Esophagus squamous epithelium (tissue), 5 donors: ENCODE data around the gene UTP4. TPM values are rescaled to one million over a fixed set of nuclear protein-coding genes. Genes with fewer than 3 reads are reported as not detected.
"Not testable (repeated sequence)": the region's sequence is repeated elsewhere in the genome, so short reads cannot be mapped to it uniquely, and the experiment has no call there.

Source experiments
- DNase-seq: peaks from one replicate; lab custom pipeline; 2025; lab: John Stamatoyannopoulos, UW
- H3K27ac ChIP-seq, 4 donors: fragments of 200-600 bp; sonication (generic); one replicate each; pipeline ENCODE4 v1.5.1; 2016 to 2019; ENCODE audit warnings: mild to moderate bottlenecking in 1 of 4
- H3K27me3 ChIP-seq, 4 donors: fragments of 200-600 bp; sonication (generic); 1 replicate in 3 of 4; 2 replicates in 1 of 4; pipeline versions ENCODE4 v1.5.1 to v1.6.0; 2017 to 2021; ENCODE audit warnings: antibody characterized with exemption in 1 of 4
- H3K36me3 ChIP-seq, 3 donors: fragments of 200-600 bp; sonication (generic); one replicate each; pipeline ENCODE4 v1.5.1; 2016 to 2019
- H3K4me1 ChIP-seq, 3 donors: fragments of 200-600 bp; sonication (generic); one replicate each; pipeline ENCODE4 v1.5.1; 2017 to 2019
- H3K4me3 ChIP-seq, 4 donors: fragments of 200-600 bp; sonication (generic); 1 replicate in 3 of 4; 2 replicates in 1 of 4; pipeline ENCODE4 v1.5.1; 2016 to 2019; ENCODE audit warnings: mild to moderate bottlenecking in 2 of 4, moderate library complexity in 1 of 4
- H3K9me3 ChIP-seq, 3 donors: fragments of 200-600 bp; sonication (generic); one replicate each; pipeline ENCODE4 v1.5.1; 2016 to 2019
- CTCF ChIP-seq, 6 experiments: fragments of 450-650 bp in 4 of 6; fragments of 200-600 bp in 2 of 6; sonication (generic) in 2 of 6; IDR thresholded peaks; one replicate each; pipeline ENCODE4 v1.5.1; 2016 to 2019; ENCODE audit warnings: antibody characterized with exemption in 6 of 6, mild to moderate bottlenecking in 4 of 6, moderate library complexity in 4 of 6
- POLR2A ChIP-seq, 4 donors: fragments of 450-650 bp; IDR thresholded peaks; one replicate each; pipeline ENCODE4 v1.6.1; 2017; ENCODE audit warnings: antibody characterized with exemption in 4 of 4, mild to moderate bottlenecking in 4 of 4, moderate library complexity in 3 of 4
- WGBS, 2 donors: methylation state at CpG; one replicate each; pipeline ENCODE4 v1.1.5; 2018; 5-methylcytosine and 5-hydroxymethylcytosine counted together
- intact Hi-C: fragments of 100-400 bp; cut with DNase I; formaldehyde crosslinking; loops from one replicate; pipeline ENCODE4 v1.15.0; 2022
- total RNA-seq, 4 donors: library from RNA; depleted of rRNA; stranded (reverse); fragments of >200 nt; gene quantifications; one replicate each; pipeline ENCODE4 v1.1.0, GENCODE V29; 2016
- donor health status: DM: yes; HTN: yes; CAD: no.

The UTP4 gene
- total RNA-seq, 4 donors from 2014 or later: 18.3 to 42.2 (median 28.6) TPM

- WGBS, 2 donors: 84 to 90% methylated on average over 15 of the region's 19 CpGs
- H3K36me3 ChIP-seq: peaks cover 4 to 66% (median 18%) of the 10 kb centered on the region in 3 donors
- TF ChIP-seq POLR2A (IDR thresholded peaks at IDR 0.05) (no peak), CTCF (IDR thresholded peaks at IDR 0.05) (no peak)
- H3K27me3 ChIP-seq: no peaks in the 10 kb centered on the region
- intact Hi-C loops: loop anchor here (5.0 to 10.0 kb wide), 2 partner anchors 218 to 415 kb away; no protein-coding TSS in a partner anchor
- DNase-seq: no peak
- peaks cover 0 to 32% (median 4%) of the 10 kb centered on the region in 3 donors for H3K4me1 ChIP-seq
- no peaks in the 10 kb centered on the region for H3K9me3 ChIP-seq
- no peak overlapping the region for H3K4me3 ChIP-seq
- no peak overlapping the region for H3K27ac ChIP-seq
Observed at GRCh38 chr16:69120096-69120664, 12.3 kb upstream of the UTP4 start.

- WGBS, 2 donors: 73 to 80% methylated on average over 3 of the region's 3 CpGs
- Histone ChIP-seq H3K36me3 (peaks cover 0 to 52% (median 8%) of the 10 kb centered on the region in 3 donors), H3K27ac (no peak overlapping the region), H3K4me1 (peaks cover 0 to 25% (median 4%) of the 10 kb centered on the region in 3 donors), H3K27me3 (no peaks in the 10 kb centered on the region), H3K9me3 (no peaks in the 10 kb centered on the region), H3K4me3 (no peak overlapping the region)
- intact Hi-C loops: loop anchor here (5.0 to 10.0 kb wide), 2 partner anchors 222 to 419 kb away; no protein-coding TSS in a partner anchor
- TF ChIP-seq POLR2A (IDR thresholded peaks at IDR 0.05): no peak
- TF ChIP-seq CTCF (IDR thresholded peaks at IDR 0.05): peak; percentile 45 to 80 (median 68)
- no peak for DNase-seq
Observed at GRCh38 chr16:69123910-69124309, 8.5 kb upstream of the UTP4 start.

GRCh38 chr16:69124406-69124805, 8.0 kb upstream of the UTP4 start:
- not testable (repeated sequence) for H3K4me3 ChIP-seq

DNA sequence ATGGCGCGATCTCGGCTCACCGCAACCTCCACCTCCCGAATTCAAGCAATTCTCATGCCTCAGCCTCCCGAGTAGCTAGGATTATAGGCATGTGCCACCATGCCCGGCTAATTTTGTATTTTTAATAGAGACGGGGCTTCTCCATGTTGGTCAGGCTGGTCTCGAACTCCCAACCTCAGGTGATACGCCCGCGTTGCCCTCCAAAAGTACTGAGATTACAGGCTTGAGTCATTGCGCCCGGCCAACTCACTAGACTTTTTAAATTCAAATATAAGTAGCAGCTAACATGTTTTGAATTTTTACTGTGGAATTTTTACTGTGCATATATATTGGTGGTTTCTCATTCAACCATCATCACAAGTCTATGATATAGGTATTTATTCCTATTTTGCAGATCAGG, 7.5 kb upstream of the UTP4 start:
- DNase-seq, H3K4me3 ChIP-seq, H3K9me3 ChIP-seq, H3K27ac ChIP-seq, H3K27me3 ChIP-seq: not testable (repeated sequence)
- Histone ChIP-seq H3K36me3 (peaks cover 0 to 44% (median 3%) of the 10 kb centered on the region in 3 donors), H3K4me1 (peaks cover 0 to 24% (median 4%) of the 10 kb centered on the region in 3 donors)
- WGBS, 2 donors: 90 to 91% methylated on average over 14 of the region's 14 CpGs
- intact Hi-C loops: loop anchor here (5.0 to 10.0 kb wide), 3 partner anchors 223 to 420 kb away; no protein-coding TSS in a partner anchor

More at GRCh38 chr16:69124406-69124805, 8.0 kb upstream of the UTP4 start:
- intact Hi-C loops: loop anchor here (5.0 to 10.0 kb wide), 2 partner anchors 222 to 420 kb away; no protein-coding TSS in a partner anchor
- H3K27me3 ChIP-seq, H3K9me3 ChIP-seq, DNase-seq, H3K27ac ChIP-seq: not testable (repeated sequence)
- H3K36me3 ChIP-seq: peaks cover 0 to 49% (median 8%) of the 10 kb centered on the region in 3 donors
- peaks cover 0 to 23% (median 4%) of the 10 kb centered on the region in 3 donors for H3K4me1 ChIP-seq
- 86 to 87% methylated on average over 8 of the region's 8 CpGs for WGBS, 2 donors

DNA sequence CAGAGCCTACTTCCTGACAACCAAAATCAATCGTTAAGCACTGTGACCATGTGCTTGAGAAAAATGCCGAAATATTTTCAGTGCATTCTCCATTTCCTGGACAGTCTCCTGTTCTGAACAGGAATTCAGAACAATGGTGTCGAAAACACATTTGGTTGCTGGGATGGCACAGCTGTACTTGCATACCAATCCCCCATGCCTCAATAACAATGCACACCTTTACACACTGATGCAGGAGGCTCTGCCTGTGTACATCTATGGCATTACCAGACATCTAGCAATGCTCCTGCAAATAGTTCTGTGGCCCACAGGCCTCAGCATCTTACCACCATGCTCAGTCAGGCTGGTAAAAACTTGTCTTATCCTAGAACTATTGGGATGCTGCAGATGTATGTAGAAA, 6.2 kb upstream of the UTP4 start:
- 76 to 90% methylated on average over 3 of the region's 3 CpGs for WGBS, 2 donors
- Histone ChIP-seq H3K27ac (no peak overlapping the region), H3K27me3 (no peaks in the 10 kb centered on the region), H3K9me3 (no peaks in the 10 kb centered on the region), H3K36me3 (peaks cover 0 to 31% (median 0%) of the 10 kb centered on the region in 3 donors), H3K4me3 (no peak overlapping the region), H3K4me1 (peaks cover 4 to 36% (median 4%) of the 10 kb centered on the region in 3 donors)
- no peak for DNase-seq
- intact Hi-C loops: loop anchor here (5.0 to 10.0 kb wide), 2 partner anchors 279 to 421 kb away; no protein-coding TSS in a partner anchor
- TF ChIP-seq POLR2A (IDR thresholded peaks at IDR 0.05) (no peak), CTCF (IDR thresholded peaks at IDR 0.05) (no peak)

- H3K4me1 ChIP-seq: peaks cover 4 to 42% (median 5%) of the 10 kb centered on the region in 3 donors
- H3K9me3 ChIP-seq, H3K4me3 ChIP-seq, H3K27me3 ChIP-seq, H3K27ac ChIP-seq, DNase-seq: not testable (repeated sequence)
- intact Hi-C loops: loop anchor here (5.0 to 10.0 kb wide), 2 partner anchors 280 to 422 kb away; no protein-coding TSS in a partner anchor
- H3K36me3 ChIP-seq: peaks cover 0 to 26% (median 0%) of the 10 kb centered on the region in 3 donors
- 94 to 95% methylated on average over 10 of the region's 10 CpGs for WGBS, 2 donors
Observed at GRCh38 chr16:69126801-69127200, 5.6 kb upstream of the UTP4 start.
